Activated effector memory CD4-positive, alpha-beta T cell treated with Interleukin-2 at 50 U/mL for 16 hours (primary cell): Measurements from ENCODE around the gene CCDC124.

Experiments
- DNase-seq: peaks from one replicate; pipeline ENCODE4 v3.0.0-alpha.2; 2020

CCDC124 gene

DNA sequence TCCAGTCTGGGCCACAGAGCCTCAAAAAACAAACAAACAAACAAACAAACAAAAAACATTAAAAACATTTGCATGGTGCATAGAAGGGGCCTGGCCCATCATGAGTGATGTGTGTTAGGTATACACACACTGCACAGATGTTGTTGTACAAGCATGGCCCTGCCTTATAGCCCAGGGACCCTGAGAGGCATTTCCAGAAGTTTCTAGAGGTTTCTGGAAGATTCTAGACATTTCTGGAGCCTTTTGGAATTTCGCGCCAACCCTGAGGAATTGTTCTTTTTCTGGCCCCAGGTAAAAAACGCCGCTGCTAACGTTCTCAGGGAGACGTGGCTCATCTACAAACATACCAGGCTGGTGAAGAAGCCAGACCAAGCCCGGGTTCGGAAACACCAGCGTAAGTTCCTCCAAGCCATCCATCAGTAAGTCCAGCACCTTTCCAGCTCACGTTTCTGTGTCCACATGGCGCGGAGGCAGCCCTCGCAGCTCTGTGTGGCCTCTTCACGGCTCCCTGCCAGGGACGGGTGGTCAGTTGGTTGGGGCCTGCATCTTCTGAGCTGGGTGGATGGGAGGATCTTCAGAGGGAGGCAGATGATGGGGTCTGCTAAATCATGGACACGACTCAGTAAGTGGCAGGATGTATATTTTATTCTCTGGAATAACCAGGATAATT lies 56.7 kb downstream of the CCDC124 start:
- no peak for DNase-seq

DNA sequence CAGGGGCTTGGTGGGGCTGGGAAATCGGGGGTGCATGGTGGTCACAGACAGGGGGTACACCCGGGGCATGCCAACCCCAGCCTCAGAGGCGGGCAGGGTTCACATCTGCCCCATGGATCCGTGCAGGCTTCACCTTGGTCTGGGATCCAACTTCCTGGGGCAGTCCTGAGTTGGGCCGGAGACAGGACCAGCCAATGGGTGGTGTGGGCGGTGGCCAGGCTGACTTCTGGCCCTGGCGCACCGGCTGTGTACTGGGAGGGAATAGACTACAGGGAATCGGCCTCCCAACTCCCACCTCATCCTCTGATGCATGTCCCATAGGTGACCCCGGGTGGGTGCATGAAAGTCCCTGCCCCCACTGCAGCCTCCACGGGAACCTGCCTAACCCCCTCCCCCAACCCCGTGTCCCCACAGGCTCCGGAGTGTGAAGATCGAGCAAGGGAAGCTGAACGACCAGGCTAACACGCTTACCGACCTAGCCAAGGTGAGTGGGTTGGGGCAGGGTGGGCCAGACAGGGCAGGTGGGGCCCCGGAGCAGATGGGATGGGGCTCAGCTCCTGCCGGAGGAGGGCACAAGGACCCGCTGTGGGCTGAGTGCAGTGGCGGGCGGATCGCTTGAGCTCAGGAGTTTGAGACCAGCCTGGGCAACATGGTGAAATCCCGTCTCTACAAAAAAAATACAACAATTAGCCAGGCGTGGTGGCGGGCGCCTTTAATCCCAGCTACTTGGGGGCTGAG lies 60.4 kb downstream of the CCDC124 start:
- DNase-seq, result no peak
